Measurements from ENCODE around the gene NEURL1. TPM values are rescaled to one million over a fixed set of nuclear protein-coding genes. Genes with fewer than 3 reads are reported as not detected.
A peak's percentile ranks its signal among the peaks of the same experiment; 100 is the strongest.

The NEURL1 gene
- total and polyA plus RNA-seq, 3 experiments from 2014 or later: 0.69 to 1.6 (median 1.5) TPM

GRCh38 chr10:103616705-103617601, 123.4 kb downstream of the NEURL1 start:
- Mint-ChIP-seq H3K27ac (peak overlapping the region in 1 of 8 donors; percentile 41), H3K9me3 (no peaks in the 10 kb centered on the region), H3K4me3 (no peak overlapping the region), H3K4me1 (no peaks in the 10 kb centered on the region), H3K27me3 (no peaks in the 10 kb centered on the region), H3K36me3 (peaks cover 0 to 38% (median 7%) of the 10 kb centered on the region in 3 donors)
- POLR2A ChIA-PET: no interaction called here
- no peak for DNase-seq
- Histone ChIP-seq H3K27ac (ENCODE audit: low read depth, low read length) (no peak overlapping the region), H3K9me3 (ENCODE audit: low read length) (no peaks in the 10 kb centered on the region), H3K27me3 (ENCODE audit: insufficient read depth, low read length, poor library complexity, severe bottlenecking) (no peaks in the 10 kb centered on the region), H3K36me3 (ENCODE audit: insufficient read depth, low read length) (no peaks in the 10 kb centered on the region), H3K4me3 (ENCODE audit: low read length) (no peak overlapping the region), H3K4me1 (ENCODE audit: insufficient read depth, low read length) (no peaks in the 10 kb centered on the region)
- CTCF ChIA-PET: no interaction called here

DNA sequence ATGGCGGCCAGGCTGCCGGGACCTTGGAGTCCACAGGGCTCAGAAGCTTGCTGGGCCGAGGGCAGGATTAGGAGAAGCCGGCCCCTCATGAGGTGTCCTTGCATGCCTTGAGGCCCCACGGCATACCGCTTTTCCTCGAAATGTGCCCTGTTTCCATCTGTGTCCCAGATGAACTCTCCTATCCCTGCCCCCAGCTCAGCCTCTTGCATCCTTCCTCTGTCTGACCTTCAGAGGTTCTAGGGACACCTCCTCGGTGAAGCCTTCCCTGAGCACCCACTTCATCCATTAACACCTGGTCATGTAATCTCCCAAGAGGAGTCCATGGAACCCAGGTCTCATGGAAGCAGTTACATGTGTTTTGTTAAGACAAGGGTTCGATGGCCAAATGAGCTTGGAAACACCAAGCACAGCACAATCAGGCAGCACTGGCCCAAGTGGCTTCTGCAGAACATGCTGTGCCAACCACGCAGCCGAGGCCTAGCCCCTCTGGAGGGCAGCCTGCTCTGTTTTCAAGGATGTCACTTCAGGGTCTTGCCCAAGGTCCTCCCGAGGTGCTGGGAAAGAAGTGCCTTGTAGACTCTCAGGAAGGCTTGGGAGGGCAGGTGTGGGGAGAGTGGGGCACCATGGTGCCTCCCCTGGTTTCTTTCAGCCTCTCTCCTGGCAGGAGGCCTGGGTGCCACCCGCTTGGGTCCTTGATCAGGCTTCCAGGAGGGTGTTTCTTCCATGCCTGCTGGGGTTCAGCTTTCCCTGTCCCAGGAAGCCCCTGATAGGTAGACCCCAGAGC, 124.3 kb downstream of the NEURL1 start:
- Histone ChIP-seq H3K36me3 (ENCODE audit: insufficient read depth, low read length) (no peaks in the 10 kb centered on the region), H3K9me3 (ENCODE audit: low read length) (no peaks in the 10 kb centered on the region), H3K27me3 (ENCODE audit: insufficient read depth, low read length, poor library complexity, severe bottlenecking) (no peaks in the 10 kb centered on the region), H3K27ac (ENCODE audit: low read depth, low read length) (no peak overlapping the region), H3K4me3 (ENCODE audit: low read length) (no peak overlapping the region), H3K4me1 (ENCODE audit: insufficient read depth, low read length) (no peaks in the 10 kb centered on the region)
- Mint-ChIP-seq H3K4me3 (no peak overlapping the region), H3K9me3 (no peaks in the 10 kb centered on the region), H3K4me1 (no peaks in the 10 kb centered on the region), H3K27ac (peak overlapping the region in 2 of 8 donors; percentile 21 to 84), H3K27me3 (no peaks in the 10 kb centered on the region), H3K36me3 (peaks cover 0 to 34% (median 7%) of the 10 kb centered on the region in 3 donors)
- CTCF ChIA-PET: interaction anchor here (0.9 kb wide), 1 partner anchor 69 kb away, joined by 3 read pairs; no protein-coding TSS in a partner anchor
- no peak for DNase-seq
- POLR2A ChIA-PET: no interaction called here

GRCh38 chr10:103618575-103619423, 125.3 kb downstream of the NEURL1 start:
- no peak for DNase-seq
- Histone ChIP-seq H3K27ac (ENCODE audit: low read depth, low read length) (peak overlapping the region; percentile 57), H3K4me3 (ENCODE audit: low read length) (no peak overlapping the region), H3K4me1 (ENCODE audit: insufficient read depth, low read length) (no peaks in the 10 kb centered on the region), H3K9me3 (ENCODE audit: low read length) (no peaks in the 10 kb centered on the region), H3K36me3 (ENCODE audit: insufficient read depth, low read length) (no peaks in the 10 kb centered on the region), H3K27me3 (ENCODE audit: insufficient read depth, low read length, poor library complexity, severe bottlenecking) (no peaks in the 10 kb centered on the region)
- ChIA-PET POLR2A (no interaction called here), CTCF (interaction anchor here (0.9 to 2.1 kb wide), 3 partner anchors 13 to 68 kb away, joined by 3 to 6 read pairs (median 3); no protein-coding TSS in a partner anchor)
- Mint-ChIP-seq H3K9me3 (no peaks in the 10 kb centered on the region), H3K4me3 (no peak overlapping the region), H3K36me3 (peaks cover 0 to 33% (median 4%) of the 10 kb centered on the region in 3 donors), H3K27ac (no peak overlapping the region), H3K27me3 (no peaks in the 10 kb centered on the region), H3K4me1 (no peaks in the 10 kb centered on the region)

- ChIA-PET POLR2A (no interaction called here), CTCF (interaction anchor here (1.0 to 2.1 kb wide), 2 partner anchors 14 to 27 kb away, joined by 3 to 6 read pairs; no protein-coding TSS in a partner anchor)
- H3K27ac ChIP-seq (ENCODE audit: low read depth, low read length): peak overlapping the region; percentile 57
- H3K27me3 ChIP-seq (ENCODE audit: insufficient read depth, low read length, poor library complexity, severe bottlenecking): no peaks in the 10 kb centered on the region
- Mint-ChIP-seq H3K4me1 (no peaks in the 10 kb centered on the region), H3K9me3 (no peaks in the 10 kb centered on the region), H3K27me3 (no peaks in the 10 kb centered on the region), H3K27ac (no peak overlapping the region), H3K4me3 (no peak overlapping the region), H3K36me3 (peaks cover 0 to 34% (median 4%) of the 10 kb centered on the region in 3 donors)
- no peak overlapping the region for H3K4me3 ChIP-seq (ENCODE audit: low read length)
- H3K9me3 ChIP-seq (ENCODE audit: low read length): no peaks in the 10 kb centered on the region
- H3K36me3 ChIP-seq (ENCODE audit: insufficient read depth, low read length): no peaks in the 10 kb centered on the region
- DNase-seq: no peak
- no peaks in the 10 kb centered on the region for H3K4me1 ChIP-seq (ENCODE audit: insufficient read depth, low read length)
Observed at GRCh38 chr10:103619424-103620351, 126.2 kb downstream of the NEURL1 start.

GRCh38 chr10:103620352-103620740, 126.8 kb downstream of the NEURL1 start:
- Histone ChIP-seq H3K27me3 (ENCODE audit: insufficient read depth, low read length, poor library complexity, severe bottlenecking) (no peaks in the 10 kb centered on the region), H3K9me3 (ENCODE audit: low read length) (no peaks in the 10 kb centered on the region), H3K4me1 (ENCODE audit: insufficient read depth, low read length) (no peaks in the 10 kb centered on the region), H3K4me3 (ENCODE audit: low read length) (no peak overlapping the region), H3K27ac (ENCODE audit: low read depth, low read length) (peak overlapping the region; percentile 57), H3K36me3 (ENCODE audit: insufficient read depth, low read length) (no peaks in the 10 kb centered on the region)
- H3K9me3 Mint-ChIP-seq: no peaks in the 10 kb centered on the region
- ChIA-PET CTCF (interaction anchor here (2.1 kb wide), 1 partner anchor 15 kb away, joined by 6 read pairs; no protein-coding TSS in a partner anchor), POLR2A (no interaction called here)
- H3K27me3 Mint-ChIP-seq: peaks cover 0 to 5% of the 10 kb centered on the region in 2 donors
- H3K4me1 Mint-ChIP-seq: no peaks in the 10 kb centered on the region
- DNase-seq: no peak
- no peak overlapping the region for H3K4me3 Mint-ChIP-seq
- no peak overlapping the region for H3K27ac Mint-ChIP-seq
- peaks cover 0 to 35% (median 4%) of the 10 kb centered on the region in 3 donors for H3K36me3 Mint-ChIP-seq

GRCh38 chr10:103620891-103621782, 127.6 kb downstream of the NEURL1 start:
- peaks cover 0 to 38% (median 4%) of the 10 kb centered on the region in 3 donors for H3K36me3 Mint-ChIP-seq
- no peaks in the 10 kb centered on the region for H3K4me1 ChIP-seq (ENCODE audit: insufficient read depth, low read length)
- no peaks in the 10 kb centered on the region for H3K9me3 Mint-ChIP-seq
- H3K27ac ChIP-seq (ENCODE audit: low read depth, low read length): peak overlapping the region; percentile 57
- H3K36me3 ChIP-seq (ENCODE audit: insufficient read depth, low read length): no peaks in the 10 kb centered on the region
- no peaks in the 10 kb centered on the region for H3K27me3 ChIP-seq (ENCODE audit: insufficient read depth, low read length, poor library complexity, severe bottlenecking)
- H3K27ac Mint-ChIP-seq: peak overlapping the region in 1 of 8 donors; percentile 8
- H3K27me3 Mint-ChIP-seq: peaks cover 0 to 5% of the 10 kb centered on the region in 2 donors
- H3K4me3 ChIP-seq (ENCODE audit: low read length): no peak overlapping the region
- POLR2A ChIA-PET: interaction anchor here (0.5 kb wide), 1 partner anchor 968 kb away, joined by 5 read pairs; no protein-coding TSS in a partner anchor
- CTCF ChIA-PET: no interaction called here
- no peaks in the 10 kb centered on the region for H3K9me3 ChIP-seq (ENCODE audit: low read length)
- no peak for DNase-seq
- no peak overlapping the region for H3K4me3 Mint-ChIP-seq
- H3K4me1 Mint-ChIP-seq: no peaks in the 10 kb centered on the region

Data from CD8-positive, alpha-beta memory T cell (primary cell).